GM12891 (cell line): ENCODE measurements around the gene TDRD1.

Experiments used
- PAX5 ChIP-seq: IDR thresholded peaks from 2 replicates; pipeline ENCODE4 v1.6.1; 2011; ENCODE audit warnings: low read length, moderate library complexity, mild to moderate bottlenecking; ENCODE audit not compliant: insufficient read depth, severe bottlenecking
- POLR2A ChIP-seq: IDR thresholded peaks from 2 replicates; pipeline ENCODE4 v1.6.1; 2011; ENCODE audit warnings: low read depth, low read length, control low read depth
- POLR2AphosphoS5 ChIP-seq: IDR thresholded peaks from 2 replicates; pipeline ENCODE4 v1.6.1; 2011; ENCODE audit warnings: low read depth, low read length, control low read depth
- POU2F2 ChIP-seq: IDR thresholded peaks from 2 replicates; pipeline ENCODE4 v1.6.1; 2011; ENCODE audit warnings: low read depth, mild to moderate bottlenecking, control low read depth, low read length, moderate library complexity
- SPI1 ChIP-seq: IDR thresholded peaks from 2 replicates; pipeline ENCODE4 v1.6.1; 2011; ENCODE audit warnings: low read depth, low read length, control low read depth
- TAF1 ChIP-seq: IDR thresholded peaks from 2 replicates; pipeline ENCODE4 v1.6.1; 2011; ENCODE audit warnings: low read depth, low read length, control low read depth

GRCh38 chr10:114183563-114183962, 4.4 kb downstream of the TDRD1 start:
- no peak for TF ChIP-seq POLR2AphosphoS5
- TF ChIP-seq POLR2A = no peak
- no peak for TF ChIP-seq TAF1
- TF ChIP-seq SPI1 = no peak
- TF ChIP-seq PAX5 = no peak
- no peak for TF ChIP-seq POU2F2
